Mucosa of descending colon (tissue), 3 donors: ENCODE data around the gene ADORA2B. TPM values are rescaled to one million over a fixed set of nuclear protein-coding genes. Genes with fewer than 3 reads are reported as not detected.
"Not testable (repeated sequence)": the region's sequence is repeated elsewhere in the genome, so short reads cannot be mapped to it uniquely, and the experiment has no call there.

ENCODE experiments used
- ATAC-seq: fragments of 200-7000 bp; cut with Tn5 transposase; one replicate; pipeline ENCODE4 v1.9.1; 2020; ENCODE audit warnings: mild to moderate bottlenecking, moderate library complexity
- DNase-seq, 3 donors: peaks; one replicate each; pipeline ENCODE4 v3.0.0-alpha.2; 2020
- H3K36me3 ChIP-seq: fragments of 200-600 bp; one replicate; pipeline ENCODE4 v1.8.0; 2021; ENCODE audit warnings: low read depth, mild to moderate bottlenecking
- H3K4me1 ChIP-seq: fragments of 200-600 bp; one replicate; pipeline ENCODE4 v1.8.0; 2021; ENCODE audit warnings: low read depth, mild to moderate bottlenecking
- H3K4me3 ChIP-seq: fragments of 200-600 bp; one replicate; pipeline ENCODE4 v1.8.0; 2021; ENCODE audit warnings: mild to moderate bottlenecking
- H3K9me3 ChIP-seq: fragments of 200-600 bp; one replicate; pipeline ENCODE4 v1.8.0; 2021; ENCODE audit warnings: mild to moderate bottlenecking
- intact Hi-C, 2 donors: fragments of 100-400 bp; cut with DNase I in 1 of 2; cut with micrococcal nuclease in 1 of 2; formaldehyde crosslinking; loops; one replicate each; pipeline versions ENCODE4 v1.11.0 to v1.11.1; 2022; cut with DNase I, micrococcal nuclease
- total RNA-seq, 3 donors: library from RNA; stranded (reverse); fragmentation: NEBNext Ultra II Directional in 2 of 3; extraction: Animal tissue kit (Norgen Biotek cat#: 25700) in 2 of 3; gene quantifications; one replicate each; pipeline versions ENCODE4 v1.2.1 to v1.2.4, GENCODE V29; 2021 to 2023
- TF ChIP-seq, protein P1 (sequence below): fragments of 200-600 bp; IDR thresholded peaks from one replicate; pipeline ENCODE4 v1.8.0; 2022; ENCODE audit warnings: antibody characterized with exemption, mild to moderate bottlenecking
- donor health status: DM: no; HTN: no; CAD: no; lungs with moderate emphysema.
- donor health status: DM: no; HTN: no; CAD: no.
- donor health status: DM: no; HTN: yes; CAD: no.

The ADORA2B gene
- total RNA-seq, 3 donors from 2014 or later, result 11.9 to 32.9 (median 24.4) TPM

- no peak for DNase-seq
- TF ChIP-seq, protein P1, sequence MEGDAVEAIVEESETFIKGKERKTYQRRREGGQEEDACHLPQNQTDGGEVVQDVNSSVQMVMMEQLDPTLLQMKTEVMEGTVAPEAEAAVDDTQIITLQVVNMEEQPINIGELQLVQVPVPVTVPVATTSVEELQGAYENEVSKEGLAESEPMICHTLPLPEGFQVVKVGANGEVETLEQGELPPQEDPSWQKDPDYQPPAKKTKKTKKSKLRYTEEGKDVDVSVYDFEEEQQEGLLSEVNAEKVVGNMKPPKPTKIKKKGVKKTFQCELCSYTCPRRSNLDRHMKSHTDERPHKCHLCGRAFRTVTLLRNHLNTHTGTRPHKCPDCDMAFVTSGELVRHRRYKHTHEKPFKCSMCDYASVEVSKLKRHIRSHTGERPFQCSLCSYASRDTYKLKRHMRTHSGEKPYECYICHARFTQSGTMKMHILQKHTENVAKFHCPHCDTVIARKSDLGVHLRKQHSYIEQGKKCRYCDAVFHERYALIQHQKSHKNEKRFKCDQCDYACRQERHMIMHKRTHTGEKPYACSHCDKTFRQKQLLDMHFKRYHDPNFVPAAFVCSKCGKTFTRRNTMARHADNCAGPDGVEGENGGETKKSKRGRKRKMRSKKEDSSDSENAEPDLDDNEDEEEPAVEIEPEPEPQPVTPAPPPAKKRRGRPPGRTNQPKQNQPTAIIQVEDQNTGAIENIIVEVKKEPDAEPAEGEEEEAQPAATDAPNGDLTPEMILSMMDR, result no peak
- Histone ChIP-seq H3K4me3 (no peak overlapping the region), H3K36me3 (no peaks in the 10 kb centered on the region), H3K9me3 (no peaks in the 10 kb centered on the region), H3K4me1 (no peaks in the 10 kb centered on the region)
- no peak for ATAC-seq
- intact Hi-C loops, result no loop called here
These were observed 37.6 kb upstream of the ADORA2B start for GRCh38 chr17:15907290-15907689.

GRCh38 chr17:15908378-15908777 lies 36.6 kb upstream of the ADORA2B start:
- DNase-seq, result no peak
- ATAC-seq, result no peak
- Histone ChIP-seq H3K36me3 (no peaks in the 10 kb centered on the region), H3K9me3 (no peaks in the 10 kb centered on the region), H3K4me1 (no peaks in the 10 kb centered on the region), H3K4me3 (no peak overlapping the region)
- intact Hi-C loops, result no loop called here
- TF ChIP-seq, protein P1, result no peak

DNA sequence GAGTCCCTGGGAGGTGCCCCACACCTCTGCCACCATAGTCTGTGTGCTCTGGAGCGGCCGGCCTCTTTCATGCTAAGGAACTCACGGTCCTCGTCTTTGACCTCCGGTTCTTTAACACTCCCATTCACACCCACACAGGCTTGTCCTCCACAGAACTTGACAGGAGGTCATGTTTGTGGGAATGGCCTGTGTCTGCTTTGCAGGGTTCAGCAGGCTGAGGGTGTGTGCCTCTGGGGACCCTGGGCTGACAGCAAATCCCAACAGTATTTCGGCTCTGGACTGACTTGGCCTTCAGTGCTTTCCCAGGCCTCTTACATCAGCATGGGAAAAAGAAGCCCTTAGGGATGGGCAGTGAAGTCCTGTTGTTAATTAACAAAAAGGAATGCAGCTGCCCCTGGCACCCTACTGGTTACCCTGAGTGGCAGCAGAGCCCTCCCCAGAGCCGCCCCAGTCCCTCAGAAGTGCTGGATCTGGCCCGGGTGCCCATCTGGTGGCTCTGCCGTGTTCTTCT lies 35.4 kb upstream of the ADORA2B start:
- Histone ChIP-seq H3K4me1 (no peaks in the 10 kb centered on the region), H3K36me3 (no peaks in the 10 kb centered on the region), H3K4me3 (no peak overlapping the region), H3K9me3 (no peaks in the 10 kb centered on the region)
- TF ChIP-seq, protein P1, result no peak
- intact Hi-C loops, result no loop called here
- ATAC-seq, result no peak
- no peak for DNase-seq

- ATAC-seq, result no peak
- Histone ChIP-seq H3K9me3 (no peaks in the 10 kb centered on the region), H3K4me1 (no peaks in the 10 kb centered on the region), H3K36me3 (no peaks in the 10 kb centered on the region), H3K4me3 (no peak overlapping the region)
- intact Hi-C loops, result no loop called here
- no peak for DNase-seq
- TF ChIP-seq, protein P1, result no peak
These were observed 34.1 kb upstream of the ADORA2B start for GRCh38 chr17:15910791-15911190.

GRCh38 chr17:15911701-15912100 lies 33.2 kb upstream of the ADORA2B start:
- DNase-seq, H3K4me3 ChIP-seq, H3K4me1 ChIP-seq, intact Hi-C loops, H3K9me3 ChIP-seq, ATAC-seq, H3K36me3 ChIP-seq: not testable (repeated sequence)

DNA sequence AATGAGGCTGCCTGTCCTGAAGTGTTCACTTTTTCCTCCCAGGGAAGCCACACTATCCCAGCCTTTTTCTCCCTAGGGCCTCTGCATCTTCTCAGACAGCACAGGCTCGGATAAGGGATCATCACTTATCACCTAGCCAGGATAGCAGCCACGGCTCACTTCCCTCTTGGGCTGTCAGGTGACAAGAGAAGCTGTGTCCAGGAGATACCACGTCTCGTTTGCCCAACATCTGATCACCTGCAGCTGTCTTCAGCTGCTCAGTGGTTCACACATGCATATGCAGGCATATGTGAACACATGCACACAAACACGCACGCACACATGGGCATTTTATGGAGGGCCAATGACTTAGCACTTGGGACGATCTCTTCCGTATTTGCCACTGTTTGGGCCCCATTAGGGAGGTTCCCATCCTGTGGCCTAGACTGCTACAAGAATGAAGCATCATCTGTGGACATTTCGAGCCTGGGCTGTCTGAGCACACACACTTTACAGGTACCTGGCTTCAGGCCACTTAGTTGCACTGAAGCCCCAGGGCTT lies 32.4 kb upstream of the ADORA2B start:
- H3K4me1 ChIP-seq, result peaks cover 4% of the 10 kb centered on the region
- H3K9me3 ChIP-seq, result no peaks in the 10 kb centered on the region
- no peak for ATAC-seq
- no peak for DNase-seq
- TF ChIP-seq, protein P1, result no peak
- no peak overlapping the region for H3K4me3 ChIP-seq
- intact Hi-C loops, result no loop called here
- H3K36me3 ChIP-seq, result no peaks in the 10 kb centered on the region
